CD4-positive, alpha-beta T cell treated with Interleukin-6 for 4 hours (primary cell): ENCODE results near the gene FHOD3.
"Not testable (repeated sequence)": the region's sequence is repeated elsewhere in the genome, so short reads cannot be mapped to it uniquely, and the experiment has no call there.

Experiments
- DNase-seq: peaks from one replicate; pipeline ENCODE4 v3.0.0-alpha.2; 2020; ENCODE audit warnings: mixed read lengths

Gene FHOD3

DNA sequence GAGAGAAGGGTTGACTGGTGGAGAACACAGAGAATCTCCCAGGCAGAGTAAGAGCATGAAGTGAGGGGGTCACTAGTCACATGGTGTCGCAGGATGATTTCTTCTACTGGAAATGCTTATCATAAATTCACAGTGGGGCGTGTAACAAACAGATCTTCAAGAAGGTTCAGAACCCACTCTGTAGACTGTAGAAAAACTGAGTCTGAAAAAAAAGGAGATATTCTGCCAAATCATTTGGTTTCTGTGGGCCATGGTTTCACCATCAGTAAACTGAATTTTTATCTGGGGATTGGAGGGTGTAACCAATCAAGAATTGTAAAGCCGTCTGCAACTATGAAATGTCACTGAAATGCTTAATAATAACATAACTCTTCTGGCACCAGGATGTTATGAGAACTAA is 516.3 kb downstream of the FHOD3 start:
- DNase-seq: no peak

DNA sequence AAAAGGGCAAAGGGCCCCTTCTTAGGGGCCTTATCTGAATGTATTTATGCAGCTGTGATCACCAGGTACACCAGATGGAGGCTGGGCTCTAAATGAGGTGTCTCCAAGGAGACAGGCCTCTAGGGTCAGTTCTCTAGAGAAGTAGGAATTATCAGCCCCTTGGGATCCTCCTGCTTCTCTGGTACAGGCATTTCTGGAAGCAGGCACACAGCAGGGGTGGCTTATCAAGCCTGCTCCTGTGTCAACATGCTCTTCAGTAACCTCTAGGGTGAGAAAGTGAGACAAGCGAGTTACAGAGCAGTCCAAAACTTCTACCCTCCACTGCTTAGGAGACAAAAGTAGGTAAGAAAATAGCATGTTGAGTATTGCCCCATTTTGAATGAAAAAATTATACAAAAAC is 517.5 kb downstream of the FHOD3 start:
- DNase-seq: no peak

DNA sequence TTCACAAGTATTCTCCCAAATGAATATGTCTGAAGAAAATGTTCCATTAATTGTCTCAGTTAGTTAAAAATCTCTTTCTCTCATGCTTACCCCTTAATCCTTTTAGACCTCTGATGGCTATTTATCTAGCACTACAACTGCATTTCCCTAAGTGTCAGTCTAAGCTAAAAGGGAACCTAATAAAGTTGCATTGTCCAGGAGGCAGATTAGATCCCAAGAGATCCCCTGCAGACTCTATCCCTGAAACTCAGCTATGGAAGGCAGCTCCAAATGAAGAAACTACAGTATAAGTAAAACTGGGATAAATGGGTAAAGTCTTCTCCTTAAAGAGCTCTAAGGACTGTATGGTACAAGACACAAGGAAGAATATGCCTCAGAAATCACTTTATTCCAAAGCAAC is 518.6 kb downstream of the FHOD3 start:
- not testable (repeated sequence) for DNase-seq

DNA sequence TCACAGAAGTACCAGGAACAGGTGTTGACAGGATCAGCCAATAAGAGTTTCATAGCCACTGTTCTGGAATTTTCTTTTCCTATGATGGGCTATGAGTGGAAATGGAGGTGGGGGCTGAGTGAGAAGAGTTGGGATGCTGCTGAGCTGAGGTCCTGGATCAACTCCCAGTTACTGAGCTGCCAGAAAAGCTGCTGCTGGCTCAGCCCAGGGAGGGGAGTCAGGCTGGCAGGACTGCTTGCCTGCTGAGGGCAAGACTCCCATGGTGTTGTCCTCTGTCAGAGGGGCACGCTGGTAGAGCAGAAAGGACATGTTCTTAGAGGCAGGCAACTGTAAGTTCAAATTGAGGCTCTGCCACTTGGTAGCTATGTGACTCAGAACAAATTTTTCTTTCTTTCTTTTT is 519.5 kb downstream of the FHOD3 start:
- no peak for DNase-seq

DNA sequence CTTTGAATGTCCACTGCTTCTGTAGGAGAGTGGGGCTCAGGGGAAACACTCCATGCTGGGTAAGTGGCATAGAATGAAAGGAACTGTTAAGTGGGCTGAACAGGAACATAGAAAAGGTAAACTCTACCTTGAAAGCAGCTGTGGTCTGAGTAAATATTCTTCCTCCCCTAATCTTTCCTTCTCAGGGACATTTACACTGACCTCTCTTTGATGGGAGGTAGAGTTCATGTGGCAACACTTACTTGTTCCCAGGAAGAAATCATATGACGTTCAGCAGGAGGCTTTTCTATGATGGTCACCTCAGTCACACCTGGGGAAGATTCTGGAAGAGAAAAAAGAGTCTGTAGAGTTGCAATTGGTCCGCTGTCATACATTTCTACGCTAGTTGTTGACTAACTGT is 521.1 kb downstream of the FHOD3 start:
- no peak for DNase-seq

DNA sequence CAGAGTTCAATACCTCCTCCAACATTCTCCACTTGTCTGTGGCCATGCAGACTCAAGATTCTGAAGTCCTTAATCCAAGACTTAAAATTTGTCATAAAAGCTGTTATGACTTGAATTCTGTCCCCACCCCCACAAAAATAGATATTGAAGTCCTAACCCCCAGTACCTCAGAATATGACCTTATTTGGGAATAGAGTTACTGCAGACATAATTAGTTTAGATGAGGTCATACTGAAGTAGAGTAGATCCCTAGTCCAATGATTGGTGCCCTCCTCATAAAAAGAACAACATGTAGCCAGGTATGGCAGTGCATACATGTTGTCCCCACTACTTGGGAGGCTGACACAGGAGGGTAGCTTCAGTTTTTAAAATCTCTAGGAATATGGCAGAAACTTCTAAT is 522.1 kb downstream of the FHOD3 start:
- no peak for DNase-seq

DNA sequence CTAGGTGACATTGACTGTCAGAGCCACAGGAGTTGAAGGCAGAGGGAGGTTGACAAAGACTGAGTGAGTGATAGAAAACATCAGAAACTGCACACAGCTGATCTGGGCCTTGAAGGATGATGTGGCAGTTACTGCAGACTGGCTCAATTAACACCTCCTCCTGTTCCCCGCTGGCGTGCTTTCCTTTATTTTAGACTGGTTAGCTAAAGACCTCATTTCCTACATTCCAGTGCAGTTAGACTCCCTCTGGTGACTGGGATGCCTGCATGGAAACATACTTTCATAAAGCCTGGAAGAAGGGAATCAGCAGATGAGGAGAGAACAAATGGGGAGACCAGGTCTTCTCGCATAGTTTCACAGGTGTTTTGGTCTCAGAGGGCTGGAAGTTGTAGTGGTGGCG is 524.2 kb downstream of the FHOD3 start:
- DNase-seq: no peak

DNA sequence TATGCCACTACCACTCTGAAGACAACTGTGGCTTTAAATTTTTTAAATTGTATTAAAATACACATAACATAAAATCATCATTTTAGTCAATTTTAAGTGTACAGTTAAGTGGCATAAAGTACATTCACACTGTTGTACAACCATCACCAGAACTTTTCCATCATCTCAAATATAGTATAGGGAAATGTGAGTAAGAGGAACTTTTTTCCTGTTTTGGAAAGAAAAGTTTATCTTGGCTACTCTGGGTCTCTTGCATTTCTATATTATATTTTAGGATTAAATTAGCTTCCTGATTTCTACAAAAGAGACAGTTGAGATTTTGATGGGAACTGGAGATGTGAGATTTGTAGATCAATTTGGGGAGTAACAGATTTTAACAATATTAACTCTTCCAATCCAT is 528.0 kb downstream of the FHOD3 start:
- DNase-seq: no peak

DNA sequence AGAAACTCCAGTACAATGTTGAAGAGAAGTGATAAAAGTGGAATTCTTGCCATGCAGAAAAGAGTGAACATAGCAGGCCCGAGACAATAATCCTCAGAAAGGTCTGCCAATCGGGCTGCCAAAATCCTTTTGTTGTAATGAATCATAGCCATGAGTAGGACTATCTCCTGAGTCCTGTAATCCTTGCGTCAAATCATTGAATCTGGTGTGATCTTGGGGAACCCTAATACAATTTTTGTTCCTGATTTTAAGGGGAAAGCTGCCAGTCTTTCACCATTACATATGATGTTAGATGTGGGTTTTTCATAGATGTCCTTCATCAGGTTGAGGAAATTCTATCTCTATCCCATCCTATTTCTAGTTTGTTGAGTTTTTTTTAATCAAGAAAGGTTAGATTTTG is 529.0 kb downstream of the FHOD3 start:
- no peak for DNase-seq

DNA sequence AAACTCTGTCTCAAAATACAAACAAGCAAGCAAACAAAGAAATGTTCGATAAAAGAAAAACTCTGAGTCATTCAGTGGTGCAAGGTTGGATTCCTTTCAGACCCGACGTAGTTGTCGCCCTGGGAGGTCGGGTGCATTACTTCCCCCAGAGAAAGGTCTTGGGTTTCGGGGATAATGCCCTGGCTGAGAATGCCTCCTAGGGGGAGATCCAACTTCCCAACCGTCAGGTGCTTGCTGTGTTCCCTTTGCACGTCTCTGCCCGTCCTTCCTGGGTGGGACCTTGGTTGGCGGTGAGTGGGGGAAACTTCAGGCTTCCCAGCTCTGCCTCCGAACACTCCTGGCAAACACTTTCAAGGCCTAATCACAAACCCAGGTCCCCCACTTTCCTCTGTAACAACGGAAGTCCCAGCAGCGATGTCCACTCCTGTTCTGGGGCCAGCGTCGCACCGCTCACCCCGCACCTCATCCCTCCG is 530.7 kb downstream of the FHOD3 start:
- DNase-seq: peak; percentile 33

DNA sequence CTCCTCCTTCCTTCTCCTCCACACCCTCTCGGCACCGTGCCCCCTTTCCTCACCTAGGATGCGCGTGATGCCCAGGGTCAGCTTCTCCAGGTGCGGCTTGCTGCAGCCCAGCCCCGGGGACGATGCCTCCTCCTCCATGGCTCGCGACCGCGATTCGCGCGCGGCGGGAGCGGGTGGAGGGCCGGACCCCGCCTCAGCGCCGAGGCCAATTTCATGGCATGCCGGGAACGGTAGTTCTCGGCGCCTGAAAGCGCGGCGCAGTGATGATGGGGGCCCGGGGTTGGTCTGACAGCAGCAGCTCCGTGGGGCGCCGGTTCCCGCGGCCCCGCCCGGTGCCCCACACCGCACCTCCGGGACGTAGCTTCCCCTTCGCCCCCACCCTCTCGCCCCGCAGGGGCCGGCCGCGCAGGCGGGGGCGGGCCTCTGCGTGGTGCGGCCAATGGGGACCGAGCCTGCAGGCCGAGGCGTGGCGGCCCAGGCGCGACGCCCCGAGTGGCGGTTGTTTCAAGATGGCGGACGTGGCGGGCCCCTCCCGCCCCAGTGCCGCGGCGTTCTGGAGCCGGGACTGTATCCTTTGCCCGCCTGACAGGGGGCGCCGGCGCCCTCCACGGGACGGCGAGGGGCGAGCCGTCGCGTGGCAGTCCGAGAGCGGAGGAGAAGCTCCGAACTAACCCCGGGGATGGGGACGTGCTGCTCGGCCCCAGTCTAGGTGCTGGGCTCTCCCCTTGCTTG is 531.3 kb downstream of the FHOD3 start, which contains the start of the genes KIAA1328 and TPGS2:
KIAA1328 (plus strand) TSS at position 498 of the 732 bp plus-strand sequence; CDS start at position 510, 12 bp downstream.
TPGS2 (minus strand) TSS at position 373 of the 732 bp plus-strand sequence; CDS start at position 138, 235 bp downstream.
- peak; percentile 90 for DNase-seq
